NT2/D1 (cell line): ENCODE results near the gene NOL8.

Experiments
- SUZ12 ChIP-seq: IDR thresholded peaks from 2 replicates; pipeline ENCODE4 v1.6.1; 2011; ENCODE audit not compliant: insufficient read length, insufficient read depth; ENCODE audit errors: extremely low read depth
- YY1 ChIP-seq: IDR thresholded peaks from 2 replicates; pipeline ENCODE4 v1.6.1; 2011; ENCODE audit not compliant: insufficient read length, insufficient read depth
- ZNF274 ChIP-seq: IDR thresholded peaks from 2 replicates; pipeline ENCODE4 v1.6.1; 2011; ENCODE audit warnings: mild to moderate bottlenecking, low read depth, low read length

DNA sequence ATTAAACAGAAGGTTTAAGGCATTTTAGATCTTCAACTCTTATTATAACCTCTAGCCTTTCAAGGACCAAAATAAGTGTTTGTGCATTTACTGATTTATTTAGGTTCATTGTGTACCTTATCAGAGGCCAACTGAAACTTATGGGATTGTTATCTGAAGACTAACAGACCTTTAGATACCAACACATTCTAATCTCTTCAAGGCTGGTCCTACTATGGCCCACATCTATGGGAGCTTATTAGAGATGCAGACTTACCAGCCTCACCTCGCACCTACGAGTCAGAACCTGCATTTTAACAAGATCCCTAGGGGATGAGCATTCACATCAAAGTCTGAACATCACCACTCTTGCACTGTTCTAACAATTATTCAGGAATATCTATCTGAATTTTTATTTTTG lies 33.6 kb downstream of the NOL8 start:
- TF ChIP-seq SUZ12, result no peak
- no peak for TF ChIP-seq ZNF274
- no peak for TF ChIP-seq YY1
